Measurements from ENCODE around the gene MED8. TPM values are rescaled to one million over a fixed set of nuclear protein-coding genes. Genes with fewer than 3 reads are reported as not detected.
"Not testable (repeated sequence)": the region's sequence is repeated elsewhere in the genome, so short reads cannot be mapped to it uniquely, and the experiment has no call there.

MED8 gene
- polyA plus RNA-seq, 4 donors, result 37.5 to 41.8 (median 39.0) TPM

DNA sequence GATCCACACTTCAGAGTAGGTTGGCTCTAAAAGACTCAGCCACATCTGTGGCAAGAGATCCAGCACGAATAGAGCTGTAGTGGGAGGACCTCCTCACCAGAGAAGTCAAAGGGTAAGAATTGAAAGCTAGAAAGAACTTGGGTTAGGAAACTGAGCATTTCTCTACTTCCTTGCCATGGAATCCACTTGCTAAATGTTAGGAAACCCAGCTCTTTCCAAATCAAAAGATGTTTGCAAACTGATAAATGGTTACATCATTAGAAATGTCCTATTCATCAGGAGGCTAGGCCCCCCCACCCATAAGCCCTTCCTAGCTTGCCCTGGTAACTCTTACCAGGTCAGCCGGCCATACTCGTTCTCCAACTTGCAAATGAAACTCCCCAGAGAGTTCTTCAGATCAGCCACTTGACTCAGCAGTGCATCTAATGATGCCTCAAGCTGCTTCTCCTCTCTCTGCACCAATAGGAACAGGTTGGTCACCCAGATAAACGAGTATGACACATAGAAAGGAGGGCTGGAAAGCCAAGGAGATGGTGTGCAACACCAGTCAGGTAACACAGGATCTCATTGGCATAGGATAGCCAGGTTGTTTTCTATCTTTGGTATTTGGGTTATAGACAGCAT lies 1.5 kb downstream of the MED8 start:
- DNase-seq (ENCODE audit: low read depth in 4 of 4, low spot score in 2 of 4), result no peak

DNA sequence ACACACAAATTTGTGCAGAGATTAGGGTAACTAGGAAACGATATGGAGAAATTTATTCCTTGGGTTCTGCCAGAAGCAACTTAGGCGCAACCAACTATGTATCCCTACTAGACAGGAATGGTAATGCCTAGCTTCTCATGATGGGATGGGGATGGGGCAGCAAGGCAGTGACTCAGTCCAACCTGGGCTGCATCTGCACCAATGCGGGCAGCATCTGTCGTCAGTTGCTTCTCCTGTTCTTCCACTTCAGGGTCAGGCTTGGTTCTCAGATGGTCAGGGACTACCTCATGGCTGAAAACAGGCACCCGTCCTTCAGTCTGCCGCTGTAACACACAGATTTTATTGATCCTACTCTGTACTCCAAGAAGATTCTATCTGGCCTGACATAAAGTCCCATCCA lies 2.9 kb downstream of the MED8 start:
- no peak for DNase-seq (ENCODE audit: low read depth in 4 of 4, low spot score in 2 of 4)

DNA sequence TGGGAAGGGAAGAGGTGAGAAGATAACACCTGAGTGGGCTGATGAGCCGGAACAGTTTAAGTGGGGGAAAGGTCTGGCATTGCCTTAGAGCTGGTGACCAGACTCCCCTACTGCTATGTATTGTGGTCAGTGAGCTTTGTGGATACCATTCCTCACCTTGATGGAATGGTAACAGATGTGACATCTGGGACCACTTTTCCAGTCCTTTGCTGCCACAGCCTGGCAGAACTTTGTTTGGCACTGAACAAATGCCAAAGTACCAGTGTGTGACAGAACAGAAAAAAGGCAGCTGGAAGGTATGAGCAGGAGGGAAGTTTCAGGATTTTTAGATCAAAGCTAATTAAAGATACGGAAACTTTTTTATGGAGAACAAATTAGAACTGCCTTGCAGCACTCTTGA lies 6.2 kb downstream of the MED8 start:
- no peak for DNase-seq (ENCODE audit: low read depth in 4 of 4, low spot score in 2 of 4)

DNA sequence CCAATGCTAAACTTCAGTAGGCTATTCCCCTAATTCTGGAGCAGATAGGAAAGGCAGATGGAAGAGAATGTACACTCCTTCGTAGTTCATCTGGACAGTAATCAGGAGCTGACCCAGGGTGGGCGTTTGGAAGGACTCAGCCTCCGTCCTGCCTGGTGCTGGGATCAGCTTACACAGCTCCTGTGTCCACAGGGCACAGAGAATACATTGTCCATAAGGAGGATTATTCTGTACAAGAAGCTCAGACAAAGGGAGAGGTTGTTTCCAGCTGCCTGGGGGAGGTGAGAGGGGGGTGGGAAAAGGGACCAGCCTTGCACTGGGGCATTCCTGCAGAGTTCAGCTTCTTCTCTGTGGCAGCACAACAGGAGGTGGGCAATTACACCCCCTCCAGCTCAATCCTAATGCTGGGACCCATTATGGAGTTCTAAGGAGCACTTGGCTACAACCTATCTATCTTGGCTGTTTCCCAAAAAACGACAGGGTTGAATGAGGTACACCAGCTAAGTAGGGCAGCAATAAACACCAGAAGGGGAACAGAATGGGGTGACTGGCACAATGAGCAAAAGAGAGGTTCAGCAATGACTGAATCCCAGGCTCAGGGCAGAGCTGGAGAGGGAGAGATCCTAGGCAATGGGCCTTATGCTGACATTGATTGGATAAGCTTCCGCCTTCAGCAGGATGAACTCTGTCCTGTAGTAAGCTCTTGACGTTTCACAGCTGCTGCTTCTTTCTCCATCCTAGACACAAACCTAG lies 7.4 kb downstream of the MED8 start:
- DNase-seq (ENCODE audit: low read depth in 4 of 4, low spot score in 2 of 4), result no peak

DNA sequence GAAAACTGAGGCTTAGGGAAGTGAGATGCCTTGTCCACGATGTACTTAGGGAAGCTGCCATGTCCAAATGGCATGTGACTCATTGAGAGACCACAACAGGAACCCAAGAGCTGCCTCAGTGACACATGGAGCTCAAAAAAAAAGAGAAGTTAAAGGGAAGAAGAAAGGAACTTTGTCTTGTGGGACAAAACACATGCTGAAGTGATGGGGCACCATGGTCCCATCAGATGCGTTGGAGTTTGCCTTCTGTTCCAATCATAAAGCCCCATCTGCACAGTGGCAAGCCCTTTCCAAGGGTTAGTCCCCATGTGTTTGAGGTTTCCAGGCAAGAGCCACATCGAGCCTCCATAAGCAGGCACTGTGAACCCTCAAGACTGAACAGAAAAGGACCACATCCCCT lies 8.0 kb downstream of the MED8 start:
- DNase-seq (ENCODE audit: low read depth in 4 of 4, low spot score in 2 of 4), result no peak

DNA sequence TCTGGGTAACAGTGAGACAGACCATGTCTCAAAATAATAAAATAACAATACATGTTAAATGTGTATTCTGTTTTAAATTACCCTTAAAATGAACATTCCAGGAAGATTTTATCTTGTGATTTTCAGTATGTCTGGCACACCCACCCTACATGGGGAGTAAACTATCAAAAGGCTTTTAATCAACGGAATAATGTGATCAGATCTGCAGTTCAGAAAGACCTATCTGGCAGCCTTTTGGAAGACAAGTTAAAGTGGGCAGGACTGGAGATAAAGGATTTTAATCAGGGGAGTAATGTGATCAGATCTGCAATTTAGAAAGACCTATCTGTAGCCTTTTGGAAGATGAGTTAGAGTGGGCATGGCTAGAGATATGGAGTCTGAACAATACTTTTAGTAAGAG lies 10.1 kb downstream of the MED8 start:
- DNase-seq (ENCODE audit: low read depth in 4 of 4, low spot score in 2 of 4), result no peak

DNA sequence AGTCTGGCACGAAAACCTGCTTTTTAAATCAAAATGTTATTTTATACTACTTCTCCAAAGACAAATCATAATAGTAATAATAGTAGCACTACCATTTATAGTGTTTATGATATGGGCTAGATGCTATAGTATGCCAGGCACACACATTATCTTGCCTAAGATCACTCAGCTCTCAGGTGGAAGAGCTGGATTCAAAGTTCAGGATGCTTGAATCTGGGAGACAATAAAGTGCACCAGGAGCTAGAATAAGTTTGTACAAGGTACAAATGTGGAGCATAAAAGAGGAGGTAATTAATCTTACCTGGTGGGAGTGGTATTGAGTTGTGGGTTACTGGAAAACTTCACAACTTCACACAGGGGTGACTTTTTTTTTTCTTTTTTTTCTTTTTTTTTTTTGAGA lies 11.8 kb downstream of the MED8 start:
- DNase-seq (ENCODE audit: low read depth in 4 of 4, low spot score in 2 of 4), result no peak

DNA sequence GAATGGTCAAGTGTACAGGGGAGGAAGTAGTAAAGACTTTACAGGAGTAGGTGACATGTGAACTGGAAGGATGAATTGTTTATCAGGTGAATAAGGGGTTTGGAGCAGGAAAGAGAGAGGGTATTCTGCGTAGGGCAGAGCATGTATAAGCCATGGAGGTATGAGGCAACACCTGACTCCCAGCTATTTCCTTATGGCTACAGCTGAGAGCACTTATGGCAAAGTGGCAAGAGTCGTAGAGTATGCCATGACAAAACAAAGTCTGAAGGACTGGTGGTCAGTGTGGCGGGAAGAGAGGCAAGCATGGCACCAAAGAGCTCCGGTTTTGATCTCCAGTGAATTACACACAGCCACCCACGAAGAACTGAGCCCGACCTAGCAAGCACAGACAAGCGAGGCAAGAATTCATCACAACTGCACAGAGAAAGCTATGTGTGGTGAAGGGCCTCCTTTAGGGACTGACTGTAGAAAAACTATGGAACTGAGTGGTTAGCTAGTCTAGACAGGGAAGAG lies 12.8 kb downstream of the MED8 start:
- no peak for DNase-seq (ENCODE audit: low read depth in 4 of 4, low spot score in 2 of 4)

DNA sequence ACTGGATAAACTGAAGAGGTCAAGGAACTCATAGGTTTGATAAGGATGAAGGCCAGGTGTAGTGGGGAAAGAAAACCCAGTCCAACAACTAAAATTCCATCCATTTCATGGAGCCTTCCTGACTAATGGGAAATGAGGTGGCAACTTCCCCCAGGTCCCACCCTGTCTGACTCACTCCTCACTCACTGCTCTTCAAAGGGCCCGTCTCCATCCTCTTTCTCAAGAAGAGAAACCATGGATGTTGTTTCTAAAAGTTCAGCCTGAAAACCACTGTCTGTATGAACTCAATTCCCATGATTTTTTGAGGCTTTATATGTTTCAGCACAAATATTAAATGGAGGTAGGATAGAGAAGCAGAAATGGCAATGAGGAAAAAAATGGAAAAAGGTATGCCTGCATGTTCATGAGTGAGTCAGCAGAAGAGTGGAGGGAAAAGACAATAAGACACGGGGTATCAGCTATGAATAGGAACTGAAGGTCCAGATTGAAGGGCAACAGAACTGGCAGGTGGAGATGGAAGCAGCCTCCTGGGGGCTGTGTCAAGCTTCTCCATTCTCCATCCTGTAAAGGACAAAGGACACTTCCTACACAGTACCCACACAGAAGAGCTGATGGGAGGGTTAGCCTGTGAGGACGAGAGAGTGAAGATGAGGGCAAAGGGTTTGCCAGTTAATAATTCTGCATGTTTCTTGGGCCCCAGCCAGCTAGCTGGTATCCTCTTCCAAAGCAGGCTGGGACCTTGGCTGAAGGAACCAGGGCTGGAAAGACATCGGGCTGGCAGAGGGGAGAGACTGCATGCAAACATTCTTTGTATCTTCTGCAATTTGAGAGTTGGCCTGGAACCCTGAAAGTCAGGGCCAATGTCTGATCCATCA lies 16.3 kb downstream of the MED8 start:
- no peak for DNase-seq (ENCODE audit: low read depth in 4 of 4, low spot score in 2 of 4)

DNA sequence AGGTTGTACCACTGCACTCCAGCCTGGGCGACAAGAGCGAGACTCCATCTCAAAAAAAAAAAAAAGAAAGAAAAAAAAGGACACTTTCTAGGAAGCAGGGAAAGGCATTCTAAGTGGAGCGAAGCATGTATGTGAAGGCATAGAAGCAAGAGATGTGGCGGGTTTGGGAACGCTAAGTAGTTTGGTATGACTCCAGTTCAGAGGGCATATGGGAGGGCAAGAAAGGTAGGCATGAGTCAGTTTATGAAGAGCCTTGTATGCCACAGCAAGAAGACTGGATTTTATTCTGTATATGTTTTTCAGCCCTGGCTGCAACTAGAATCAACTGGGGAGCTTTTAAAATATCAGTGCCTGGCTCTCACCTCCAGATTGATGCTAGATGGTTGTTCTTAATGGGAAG lies 17.4 kb downstream of the MED8 start:
- DNase-seq (ENCODE audit: low read depth in 4 of 4, low spot score in 2 of 4), result no peak

DNA sequence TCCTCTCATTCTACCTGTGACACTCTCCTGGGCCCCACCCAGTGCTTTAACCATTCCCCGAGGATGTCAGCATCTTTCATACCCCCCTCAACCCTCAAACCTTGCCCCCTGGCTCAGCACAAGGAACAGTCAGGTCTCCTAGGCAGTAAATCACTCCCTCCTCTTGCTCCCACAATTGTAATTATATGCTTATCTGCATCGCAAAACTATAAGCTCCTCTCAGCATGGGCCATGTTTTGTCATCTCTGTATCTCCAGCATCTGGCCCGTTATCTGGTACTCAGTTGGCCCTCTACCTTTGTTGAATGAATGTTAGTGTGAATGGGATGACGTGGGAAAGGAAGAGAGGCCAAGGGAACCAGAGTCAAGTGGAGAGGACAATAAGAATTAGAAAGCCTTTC lies 19.0 kb downstream of the MED8 start:
- DNase-seq (ENCODE audit: low read depth in 4 of 4, low spot score in 2 of 4), result no peak

DNA sequence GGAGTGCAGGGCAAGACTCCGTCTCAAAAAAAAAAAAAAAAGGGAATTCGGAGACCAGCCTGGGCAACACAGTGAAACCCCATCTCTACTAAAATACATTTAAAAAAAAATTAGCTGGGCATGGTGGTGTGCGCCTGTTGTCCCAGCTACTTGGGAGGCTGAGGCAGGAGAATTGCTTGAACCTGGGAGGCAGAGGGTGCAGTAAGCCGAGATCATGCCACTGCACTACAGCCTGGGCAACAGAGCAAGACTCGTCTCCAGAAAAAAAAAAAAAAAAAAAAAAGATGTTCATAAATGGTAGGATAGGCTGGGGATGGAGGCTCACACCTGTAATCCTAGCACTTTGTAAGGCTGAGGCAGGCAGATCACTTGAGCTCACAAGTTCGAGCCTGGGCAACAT lies 19.8 kb downstream of the MED8 start:
- DNase-seq (ENCODE audit: low read depth in 4 of 4, low spot score in 2 of 4), result not testable (repeated sequence)

DNA sequence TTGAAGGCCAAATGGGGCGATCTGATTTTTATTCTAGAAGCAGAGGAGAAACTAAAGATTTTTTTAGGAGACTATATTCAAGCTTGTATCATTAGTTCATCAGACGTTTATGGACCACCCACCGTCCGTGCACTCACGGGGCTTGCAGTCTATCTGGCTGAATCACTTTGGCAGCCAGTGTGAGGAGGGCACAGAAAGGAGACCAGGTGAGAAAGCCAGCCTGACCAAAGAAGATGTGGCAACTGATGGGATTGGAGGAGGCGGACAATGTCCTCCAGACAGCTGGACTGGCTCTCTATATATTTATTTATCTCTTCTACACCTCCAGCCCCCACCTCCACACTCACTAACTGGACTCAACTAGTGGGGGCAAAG lies 21.0 kb downstream of the MED8 start:
- DNase-seq (ENCODE audit: low read depth in 4 of 4, low spot score in 2 of 4), result no peak

DNA sequence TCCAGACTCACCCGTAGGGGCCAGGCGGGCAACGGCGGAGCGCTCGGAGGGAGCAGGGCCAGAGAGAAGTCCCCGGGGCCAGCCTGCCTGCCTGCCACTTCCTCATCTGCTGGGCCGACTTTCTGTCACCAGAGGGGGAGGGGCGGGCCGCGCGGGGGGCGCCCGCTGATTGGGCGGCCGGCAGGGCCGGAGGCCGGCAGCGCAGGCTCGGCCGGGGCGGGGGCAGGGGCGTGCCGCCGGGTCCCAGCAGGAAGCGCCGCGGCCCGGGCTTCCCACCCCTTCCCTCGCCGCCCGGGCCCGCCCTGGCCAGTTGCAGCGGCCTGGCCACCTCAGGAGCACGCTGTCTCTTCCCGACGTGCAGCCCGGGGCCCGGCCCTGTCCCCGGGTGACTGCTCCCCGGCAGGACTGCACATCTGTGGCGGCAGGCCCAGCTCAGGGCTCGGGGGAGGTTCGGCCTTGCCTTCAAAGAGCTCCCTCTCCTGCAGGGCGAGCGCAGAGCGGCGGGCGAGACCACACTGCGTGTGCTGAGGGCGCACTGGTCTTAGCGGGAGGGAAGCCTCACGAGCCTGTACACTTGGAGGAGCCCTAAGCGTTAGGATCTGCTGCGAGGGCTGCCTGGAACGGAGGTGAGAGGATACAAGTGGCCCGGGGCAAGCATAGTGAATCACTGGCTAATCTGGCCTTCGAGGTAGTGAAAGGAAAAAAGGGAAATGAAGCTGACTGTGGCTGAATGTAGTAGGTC lies 21.5 kb downstream of the MED8 start, which contains the start of gene ELOVL1:
ELOVL1 (minus strand) TSS at position 108 of the 742 bp plus-strand sequence. CDS start 2,402 bp downstream, outside the sequence.
- peak in 1 of 4 donors; percentile 76 for DNase-seq (ENCODE audit: low read depth in 4 of 4, low spot score in 2 of 4)

DNA sequence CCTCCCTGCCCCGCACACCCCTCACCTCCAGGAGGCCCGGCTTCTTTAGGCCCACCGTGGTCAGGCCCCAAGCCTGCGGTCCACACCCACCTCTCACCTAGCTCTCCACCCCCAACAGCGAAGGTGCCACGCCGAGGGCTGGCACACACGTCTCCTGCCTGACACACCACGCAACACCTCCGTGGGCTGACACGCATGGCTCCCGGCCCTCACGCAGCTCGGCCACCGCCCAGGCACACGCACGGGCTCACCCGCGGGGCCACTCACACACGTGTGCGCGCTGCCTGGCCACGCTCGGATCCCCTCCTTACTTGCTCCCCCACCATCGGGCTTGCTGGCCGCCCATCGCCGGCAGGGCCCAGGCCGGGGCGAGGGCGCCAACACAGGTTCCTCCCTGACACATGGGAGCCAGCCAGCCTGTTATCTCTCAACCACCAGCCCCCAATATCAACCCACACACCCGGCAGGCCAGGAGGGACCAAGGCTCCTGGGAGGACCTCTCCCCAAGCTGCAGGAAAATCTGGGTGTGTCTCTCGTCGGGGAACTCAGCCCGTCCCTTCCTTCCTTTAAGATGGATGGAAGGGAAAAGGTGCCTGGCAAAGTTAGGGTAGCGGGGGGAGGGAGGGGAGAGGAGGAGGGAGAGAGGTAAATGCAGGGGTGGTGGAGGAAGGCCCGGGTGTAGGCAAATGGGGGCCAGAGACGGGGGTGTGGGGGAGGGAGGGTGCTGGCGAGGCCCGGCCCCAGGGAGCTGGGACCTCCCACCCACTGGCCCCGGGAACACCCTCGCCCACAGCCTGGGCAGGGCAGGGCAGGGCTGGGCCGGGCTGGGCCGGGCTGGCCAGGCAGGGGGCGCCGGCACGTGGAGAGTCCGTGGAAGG lies 22.3 kb downstream of the MED8 start:
- DNase-seq (ENCODE audit: low read depth in 4 of 4, low spot score in 2 of 4), result no peak

DNA sequence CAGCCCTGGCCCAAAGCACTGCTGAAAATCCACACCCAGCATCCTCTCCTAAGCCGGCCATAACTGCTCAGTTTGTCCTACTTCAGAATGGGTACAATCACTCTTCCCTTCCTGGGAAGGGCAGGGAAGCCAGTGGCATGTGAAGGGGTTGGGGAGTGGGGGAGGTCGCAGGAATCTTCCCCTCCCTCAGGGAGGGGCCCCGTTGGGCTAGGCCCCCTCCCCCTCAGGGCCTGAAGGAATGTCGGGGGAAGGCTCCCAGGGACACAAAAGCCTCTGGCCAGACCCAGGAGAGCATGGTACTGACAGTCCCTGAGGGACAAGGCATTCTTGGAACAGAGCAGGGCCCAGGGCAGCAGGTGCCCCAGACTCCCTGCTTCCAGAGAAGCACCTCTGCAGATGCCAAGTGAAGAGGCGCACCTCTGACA lies 23.0 kb downstream of the MED8 start:
- DNase-seq (ENCODE audit: low read depth in 4 of 4, low spot score in 2 of 4), result no peak

DNA sequence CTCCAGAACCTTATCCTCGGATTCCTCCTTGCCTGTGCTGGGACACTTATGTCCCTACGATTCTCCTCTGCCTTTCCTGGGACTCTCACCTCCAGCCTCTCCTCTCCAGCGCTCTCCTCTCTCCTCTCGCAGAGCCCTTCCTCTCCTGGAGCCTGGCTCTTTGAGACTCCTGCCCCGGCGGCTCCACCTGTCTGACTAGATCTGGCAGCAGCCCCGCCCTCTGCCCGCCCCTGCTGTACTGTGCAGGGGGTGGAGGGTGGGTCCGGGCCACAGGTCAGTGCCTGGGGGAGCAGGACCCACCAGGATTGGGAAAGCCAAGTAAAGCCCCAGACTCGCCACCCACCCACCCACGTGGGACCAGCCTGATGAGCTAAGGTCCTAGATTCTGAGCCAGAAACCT lies 23.4 kb downstream of the MED8 start:
- DNase-seq (ENCODE audit: low read depth in 4 of 4, low spot score in 2 of 4), result no peak

DNA sequence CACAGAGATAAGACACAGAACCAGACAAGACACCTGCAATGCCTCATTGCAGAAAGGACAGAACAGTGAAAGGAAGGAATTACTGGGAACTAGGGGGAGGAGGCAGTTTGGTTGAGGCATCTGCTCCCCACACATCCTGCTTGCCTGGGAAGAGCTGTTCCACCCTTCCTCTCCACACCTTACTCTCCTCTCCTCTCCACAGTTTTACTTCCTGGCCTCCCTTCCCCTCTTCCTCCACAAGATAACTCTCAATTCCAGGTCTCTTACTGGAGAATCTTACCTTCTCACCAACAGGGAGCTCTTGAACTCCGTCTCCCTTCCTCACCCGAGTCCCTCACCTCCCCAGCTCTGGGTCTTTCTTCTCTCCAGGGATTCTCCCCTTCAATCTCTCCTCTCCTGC lies 23.9 kb downstream of the MED8 start:
- no peak for DNase-seq (ENCODE audit: low read depth in 4 of 4, low spot score in 2 of 4)

DNA sequence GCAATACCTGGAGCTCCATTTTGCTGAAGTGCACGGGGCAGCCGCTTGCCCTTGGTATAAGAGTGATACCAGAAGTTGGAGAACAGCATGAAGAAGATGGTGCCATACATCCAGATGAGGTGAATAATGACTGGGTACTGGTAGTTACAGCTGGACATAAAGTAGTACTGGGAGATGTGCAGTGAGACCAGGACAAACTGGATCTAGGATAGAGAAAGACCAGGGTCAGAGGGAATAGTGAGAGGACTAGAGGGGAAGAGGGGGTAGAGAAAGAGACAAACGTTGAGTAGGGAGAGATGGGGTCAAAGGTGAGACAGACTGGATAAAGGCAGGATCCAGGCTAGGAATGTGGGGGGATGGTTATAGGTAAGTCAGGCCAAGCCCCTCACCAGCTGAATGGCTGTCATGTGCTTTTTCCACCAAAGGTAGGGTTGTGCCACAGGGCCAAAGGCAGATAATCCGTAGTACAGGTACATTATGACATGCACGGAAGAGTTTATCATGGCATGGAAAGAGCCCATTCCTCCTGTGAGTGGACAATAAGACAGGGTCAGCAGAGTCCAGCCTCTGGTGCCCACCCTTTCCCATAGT lies 25.6 kb downstream of the MED8 start:
- no peak for DNase-seq (ENCODE audit: low read depth in 4 of 4, low spot score in 2 of 4)

Measured in left renal cortex interstitium (tissue), 4 donors.